ENCODE measurements around the gene TWF1.
"Not testable (repeated sequence)": the region's sequence is repeated elsewhere in the genome, so short reads cannot be mapped to it uniquely, and the experiment has no call there.

Gene TWF1

GRCh38 chr12:43805149-43805859, 813 bp downstream of the TWF1 start:
- peak; percentile 8 for DNase-seq (ENCODE audit: low spot score)

GRCh38 chr12:43797561-43798217, 8.4 kb downstream of the TWF1 start:
- DNase-seq (ENCODE audit: low spot score), result no peak

GRCh38 chr12:43795716-43796280, 10.3 kb downstream of the TWF1 start:
- no peak for DNase-seq (ENCODE audit: low spot score)

- DNase-seq (ENCODE audit: low spot score), result no peak
Observed at GRCh38 chr12:43789941-43790340, 16.2 kb downstream of the TWF1 start.

- no peak for DNase-seq (ENCODE audit: low spot score)
Observed at GRCh38 chr12:43786899-43787693, 19.0 kb downstream of the TWF1 start.

GRCh38 chr12:43776498-43776897, 29.6 kb downstream of the TWF1 start:
- peak; percentile 22 for DNase-seq (ENCODE audit: low spot score)

- DNase-seq (ENCODE audit: low spot score), result no peak
Observed at GRCh38 chr12:43766291-43766690, 39.8 kb downstream of the TWF1 start.

- DNase-seq (ENCODE audit: low spot score), result no peak
Observed at GRCh38 chr12:43764528-43764927, 41.6 kb downstream of the TWF1 start.

- peak; percentile 12 for DNase-seq (ENCODE audit: low spot score)
Observed at GRCh38 chr12:43763769-43764168, 42.3 kb downstream of the TWF1 start.

GRCh38 chr12:43762596-43762995, 43.5 kb downstream of the TWF1 start:
- no peak for DNase-seq (ENCODE audit: low spot score)

GRCh38 chr12:43761500-43761899, 44.6 kb downstream of the TWF1 start:
- DNase-seq (ENCODE audit: low spot score), result no peak

- DNase-seq (ENCODE audit: low spot score), result no peak
Observed at GRCh38 chr12:43760396-43760795, 45.7 kb downstream of the TWF1 start.

GRCh38 chr12:43758728-43759563, 47.2 kb downstream of the TWF1 start, which contains the start of the genes IRAK4 and PUS7L:
Gene IRAK4 (plus strand): TSS chr12:43758951. CDS start chr12:43768112, 9,161 bp downstream.
Gene PUS7L (minus strand): TSS chr12:43758790. CDS start chr12:43755245, 3,545 bp downstream.
- peak; percentile 93 for DNase-seq (ENCODE audit: low spot score)

GRCh38 chr12:43758247-43758727, 47.8 kb downstream of the TWF1 start:
- peak; percentile 36 for DNase-seq (ENCODE audit: low spot score)

- DNase-seq (ENCODE audit: low spot score), result no peak
Observed at GRCh38 chr12:43754015-43754414, 52.1 kb downstream of the TWF1 start.

GRCh38 chr12:43751360-43751759, 54.8 kb downstream of the TWF1 start:
- DNase-seq (ENCODE audit: low spot score), result not testable (repeated sequence)

- DNase-seq (ENCODE audit: low spot score), result no peak
Observed at GRCh38 chr12:43750814-43751213, 55.3 kb downstream of the TWF1 start.

- DNase-seq (ENCODE audit: low spot score), result no peak
Observed at GRCh38 chr12:43749016-43749415, 57.1 kb downstream of the TWF1 start.

GRCh38 chr12:43744826-43745225, 61.3 kb downstream of the TWF1 start:
- no peak for DNase-seq (ENCODE audit: low spot score)

Measured in AG08396 (cell line).